HG02852 (cell line): ENCODE data around the gene GINS3.

Experiments
- ATAC-seq: cut with Tn5 transposase; IDR thresholded peaks from one replicate; pipeline ENCODE4 v1.9.1; 2021; ENCODE audit warnings: mild to moderate bottlenecking, moderate library complexity; ENCODE audit not compliant: unreplicated experiment

GINS3 gene

GRCh38 chr16:58421529-58421928 lies 29.3 kb downstream of the GINS3 start:
- ATAC-seq: no peak

DNA sequence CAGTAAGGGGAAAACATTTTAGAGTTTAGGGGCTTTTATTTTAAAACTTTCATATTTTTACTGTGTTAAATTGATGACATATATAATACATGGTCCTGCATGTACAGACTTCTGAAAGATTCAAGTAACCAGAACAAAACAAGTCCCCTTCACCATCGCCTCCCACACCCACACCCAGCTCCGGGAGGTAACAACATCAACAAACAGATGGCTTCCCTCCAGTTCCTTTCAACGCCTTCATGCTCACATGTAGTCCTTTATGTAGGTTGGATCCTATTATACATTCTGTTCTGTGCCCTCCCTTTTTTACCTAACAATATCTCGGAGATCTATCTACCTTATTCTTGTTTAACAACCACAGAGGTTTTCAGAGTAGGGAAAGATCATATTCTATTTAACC lies 30.5 kb downstream of the GINS3 start:
- no peak for ATAC-seq

- no peak for ATAC-seq
Observed at GRCh38 chr16:58425245-58425644, 33.0 kb downstream of the GINS3 start.

DNA sequence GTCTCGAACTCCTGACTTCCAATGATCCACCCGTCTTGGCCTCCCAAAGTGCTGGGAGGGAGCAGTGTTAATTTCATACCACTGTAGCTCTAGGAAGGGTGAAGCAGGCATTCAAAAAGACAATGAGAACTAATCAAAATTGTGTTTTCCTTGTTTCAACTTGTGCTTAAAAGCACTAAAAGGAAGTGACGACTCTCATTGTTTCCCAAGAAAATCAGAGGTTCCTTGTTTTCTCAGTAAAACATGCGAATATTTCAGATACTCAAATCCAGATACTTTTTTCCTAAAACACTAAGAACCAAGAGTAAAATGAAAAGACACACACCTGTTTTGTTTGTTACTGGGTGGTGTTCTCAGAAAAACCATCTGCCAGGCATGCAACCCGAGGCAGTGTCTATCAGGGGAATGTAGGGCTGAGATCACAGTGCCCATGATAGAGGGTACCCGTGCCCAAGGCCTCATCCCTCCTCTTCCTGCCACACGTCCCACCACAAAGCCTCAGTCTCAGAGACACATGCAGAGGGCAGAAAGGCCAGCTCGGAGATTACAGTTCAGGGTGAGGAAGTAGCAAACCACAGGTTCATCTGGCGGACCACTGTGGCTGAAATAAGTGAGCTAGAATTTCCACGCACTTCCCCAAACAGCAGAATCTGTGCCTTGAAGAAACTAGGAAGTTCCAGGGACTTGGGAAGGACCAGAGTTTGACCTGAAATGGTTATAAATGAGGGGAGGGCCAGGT lies 33.7 kb downstream of the GINS3 start:
- ATAC-seq: no peak

DNA sequence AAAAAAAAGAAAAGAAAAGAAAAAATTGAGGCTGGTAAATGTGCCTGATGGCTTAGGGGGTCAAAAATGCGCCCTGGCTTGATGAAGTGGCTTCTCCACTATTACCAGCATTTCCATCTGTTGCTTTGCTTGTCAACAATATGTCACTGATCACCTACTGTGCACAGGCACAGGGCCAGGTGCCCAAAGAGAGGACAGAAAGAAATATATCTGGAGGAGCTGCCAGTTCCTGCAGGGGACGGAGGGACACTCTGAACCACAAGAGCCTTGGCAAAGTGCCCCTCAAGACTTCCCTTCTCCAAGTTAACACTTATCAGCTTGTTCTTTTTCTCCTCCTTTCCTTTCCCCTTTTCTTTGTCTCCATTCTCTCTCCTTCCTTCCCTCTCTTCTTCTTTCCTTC lies 34.7 kb downstream of the GINS3 start:
- ATAC-seq: no peak

DNA sequence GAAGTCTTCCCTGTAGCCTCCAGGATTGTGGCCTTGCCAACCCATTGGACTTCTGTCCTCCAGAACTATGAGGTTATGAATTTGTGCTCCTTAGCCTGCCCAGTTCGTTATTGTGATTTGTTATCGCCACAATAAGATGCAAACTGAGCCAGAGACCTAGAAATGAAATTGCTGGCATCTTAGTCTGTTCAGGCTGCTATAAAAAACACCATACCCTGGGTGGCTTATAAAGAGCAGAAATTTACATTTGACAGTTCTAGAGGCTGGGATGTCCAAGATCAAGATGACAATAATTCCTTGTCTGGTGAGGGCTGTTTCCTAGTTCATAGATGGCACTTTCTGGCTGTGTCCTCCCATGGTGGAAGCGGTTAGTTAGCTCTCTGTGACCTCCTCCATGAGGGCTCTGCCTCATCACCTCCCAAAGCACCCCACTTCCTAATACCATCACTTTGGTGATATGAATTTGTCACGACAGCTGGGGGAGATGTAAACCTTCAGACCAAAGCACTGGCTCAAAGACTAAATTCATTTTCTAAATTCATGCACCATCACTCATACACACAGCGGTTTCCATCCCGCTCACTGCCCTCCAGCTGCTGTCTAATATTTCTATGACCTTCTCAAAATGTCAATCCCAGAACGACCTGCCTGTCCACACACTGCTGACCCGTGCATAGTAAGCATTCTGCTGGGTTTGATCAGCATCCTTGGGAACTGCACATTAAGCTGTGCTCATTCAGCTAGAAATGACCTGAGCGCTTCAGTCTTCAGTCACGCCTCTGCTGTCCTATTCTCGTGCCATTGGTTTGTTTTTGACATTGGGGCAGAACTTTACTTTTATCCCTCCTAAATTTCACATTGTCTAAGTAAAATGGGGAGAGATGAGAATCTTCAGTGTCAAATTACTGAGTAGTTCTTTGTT lies 36.6 kb downstream of the GINS3 start:
- ATAC-seq: no peak

GRCh38 chr16:58430718-58431117 lies 38.4 kb downstream of the GINS3 start:
- no peak for ATAC-seq

DNA sequence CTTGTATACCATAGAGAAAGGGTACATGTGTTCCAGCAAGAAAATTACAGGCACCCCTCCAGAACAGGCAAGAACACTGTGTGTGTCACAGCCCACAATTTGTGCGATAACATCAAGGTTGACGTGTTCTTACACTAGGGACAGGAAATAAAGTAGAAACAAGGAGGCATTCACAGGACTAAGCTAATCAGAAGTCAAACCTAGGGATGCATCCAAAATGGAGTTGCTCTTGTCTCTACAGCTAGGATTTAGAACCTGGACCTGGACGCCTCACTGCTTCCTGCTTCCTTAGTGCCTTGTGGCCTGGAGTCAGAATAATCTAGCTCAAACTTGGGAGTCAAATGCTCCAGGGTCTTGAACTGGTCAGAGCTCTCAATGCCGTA lies 41.3 kb downstream of the GINS3 start:
- ATAC-seq: no peak

DNA sequence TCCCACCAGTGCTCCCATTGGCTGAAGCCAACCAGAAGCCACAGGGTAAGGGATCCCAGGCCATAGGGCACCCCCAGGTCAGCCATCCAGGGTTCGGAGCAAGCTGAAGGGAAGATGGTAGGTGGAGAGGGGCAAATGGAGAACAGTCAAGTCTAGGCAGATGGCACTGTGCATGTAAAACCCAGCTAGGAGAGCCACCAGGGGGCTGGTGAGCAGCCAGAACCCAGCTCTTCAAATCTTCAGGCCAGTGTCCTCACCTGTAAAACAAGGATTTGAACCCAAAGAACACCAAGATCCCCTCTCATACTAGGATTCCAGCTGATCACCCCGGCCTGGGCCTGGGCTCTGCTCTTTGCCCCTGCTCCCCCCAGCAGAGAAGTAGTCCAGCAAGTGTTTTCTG lies 43.5 kb downstream of the GINS3 start:
- no peak for ATAC-seq

DNA sequence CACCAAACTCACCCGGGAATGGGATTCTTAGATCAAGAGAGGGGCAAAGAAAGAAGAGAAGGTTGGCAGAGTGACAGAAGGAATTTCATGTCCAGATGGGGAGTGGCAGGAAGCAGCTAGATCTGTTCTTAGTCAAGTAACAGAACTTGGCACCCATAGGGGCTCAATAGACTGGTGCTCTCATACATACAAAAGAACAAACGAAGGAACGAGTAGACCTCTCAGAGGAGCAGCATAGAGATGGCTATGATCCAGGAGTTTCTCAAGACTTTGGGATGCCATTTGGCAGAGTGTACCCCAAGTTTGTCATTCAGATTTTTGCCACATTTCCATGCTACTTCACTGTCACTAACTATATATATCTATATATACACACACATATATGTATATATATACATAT lies 47.9 kb downstream of the GINS3 start:
- no peak for ATAC-seq

DNA sequence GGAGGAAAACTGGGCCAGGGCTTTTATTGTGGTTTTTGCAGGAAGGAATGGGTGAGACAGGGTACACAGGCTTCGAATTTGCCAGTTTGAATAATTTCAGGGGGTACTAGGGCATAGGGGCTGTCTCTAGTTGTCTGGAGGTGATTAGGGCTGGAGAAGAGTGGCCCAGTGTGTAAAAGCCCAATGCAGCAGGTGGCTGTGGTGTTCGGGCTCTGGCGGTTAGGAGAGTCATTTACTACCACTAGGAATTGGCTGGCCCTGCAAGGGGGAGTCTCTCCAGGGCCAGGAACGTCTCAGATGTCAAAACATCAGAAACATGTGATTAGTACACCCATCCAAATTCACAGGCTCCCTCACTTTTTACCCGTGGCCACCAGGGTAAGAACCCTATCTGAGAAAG lies 50.3 kb downstream of the GINS3 start:
- no peak for ATAC-seq

GRCh38 chr16:58443783-58444182 lies 51.5 kb downstream of the GINS3 start:
- ATAC-seq: no peak

GRCh38 chr16:58444265-58444664 lies 52.0 kb downstream of the GINS3 start:
- no peak for ATAC-seq

GRCh38 chr16:58448890-58449289 lies 56.6 kb downstream of the GINS3 start:
- no peak for ATAC-seq

DNA sequence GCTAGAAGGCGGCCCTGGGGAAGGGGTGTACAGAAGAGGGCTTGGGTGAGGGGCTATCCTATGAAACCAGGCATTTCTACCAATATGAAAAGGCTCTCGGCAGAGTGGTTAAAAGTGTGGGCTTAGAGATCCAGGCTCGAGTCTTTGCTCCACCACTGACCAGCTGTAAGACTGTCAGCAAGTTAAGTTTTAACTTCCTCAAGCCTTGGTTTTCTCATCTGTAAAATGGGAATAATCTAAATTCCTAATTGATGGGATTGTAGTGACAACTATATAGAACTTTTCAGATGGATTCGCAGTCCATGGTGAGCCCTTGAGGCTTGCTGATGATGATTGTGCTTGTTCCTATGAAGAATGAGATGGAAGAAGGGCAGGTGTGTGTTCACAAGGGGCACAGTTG lies 57.0 kb downstream of the GINS3 start:
- ATAC-seq: no peak

- ATAC-seq: no peak
Observed at GRCh38 chr16:58449768-58450167, 57.5 kb downstream of the GINS3 start.

DNA sequence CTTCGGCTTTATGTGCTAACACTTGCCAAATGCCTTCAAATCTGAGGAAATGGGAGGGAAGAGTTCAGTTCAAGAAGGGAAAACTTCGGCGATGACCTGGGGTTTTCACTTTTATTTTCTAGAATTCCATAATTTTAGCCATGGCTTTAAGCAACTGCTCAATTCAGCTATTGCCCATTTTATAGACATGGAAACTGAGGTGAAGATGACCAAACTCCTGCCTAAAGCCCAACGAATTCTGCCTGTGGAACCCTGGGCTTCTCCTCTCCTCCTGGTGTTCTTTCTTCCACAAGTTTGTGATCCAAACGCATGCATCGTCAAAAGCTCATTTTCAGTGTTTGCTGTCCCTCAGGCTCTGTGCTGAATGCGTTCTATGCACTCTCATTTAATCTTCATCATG lies 58.3 kb downstream of the GINS3 start:
- no peak for ATAC-seq

- ATAC-seq: no peak
Observed at GRCh38 chr16:58451265-58451689, 59.0 kb downstream of the GINS3 start.

- ATAC-seq: no peak
Observed at GRCh38 chr16:58451945-58452401, 59.7 kb downstream of the GINS3 start.

DNA sequence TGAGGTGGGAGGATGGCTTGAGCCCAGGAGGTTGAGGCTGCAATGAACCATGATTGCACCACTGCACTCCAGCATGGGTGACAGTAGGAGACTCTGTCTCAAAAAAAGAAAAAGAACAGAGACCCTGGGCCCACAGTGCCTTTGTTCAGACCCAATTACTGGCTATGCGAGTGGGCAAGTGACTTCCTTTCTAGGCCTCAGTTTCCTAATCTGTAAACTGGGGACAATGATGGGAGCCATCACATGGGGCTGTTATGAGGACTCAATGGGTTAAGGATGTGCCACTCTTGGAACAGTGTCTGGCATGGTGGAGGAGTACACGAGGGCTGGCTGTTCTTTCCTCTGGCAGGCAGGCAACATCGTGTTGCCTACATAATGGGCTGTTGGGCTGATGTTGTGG lies 60.4 kb downstream of the GINS3 start:
- no peak for ATAC-seq

GRCh38 chr16:58454178-58454577 lies 61.9 kb downstream of the GINS3 start:
- no peak for ATAC-seq

DNA sequence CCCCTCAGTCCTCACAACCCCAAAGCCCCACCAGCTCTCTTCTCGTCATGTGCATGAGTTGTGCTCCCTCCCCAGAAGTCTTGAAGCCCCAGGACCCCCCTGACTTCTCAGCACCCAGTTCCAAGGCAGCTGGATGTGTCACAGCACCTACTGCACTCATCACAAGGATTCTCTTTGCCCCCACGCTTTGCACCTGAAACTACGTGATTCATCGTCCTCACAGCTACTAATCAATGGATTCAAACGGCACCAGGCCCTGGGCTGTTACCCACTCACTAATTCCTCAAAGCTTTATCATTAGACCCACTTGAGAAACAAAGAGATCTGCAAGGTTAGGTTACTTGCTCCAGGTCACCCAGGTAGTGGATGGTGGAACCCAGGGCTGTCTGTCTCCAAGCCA lies 62.6 kb downstream of the GINS3 start:
- ATAC-seq: no peak
